C4-2B (cell line): ENCODE results near the gene VPS13D.

Experiments
- CTCF ChIP-seq: fragments of 450-650 bp; conservative IDR thresholded peaks from 2 replicates; pipeline ENCODE4 v1.5.1; 2017; ENCODE audit warnings: mild to moderate bottlenecking
- ZFX ChIP-seq: fragments of 450-650 bp; IDR thresholded peaks from 2 replicates; pipeline ENCODE4 v1.6.1; 2017

- no peak for TF ChIP-seq CTCF
- no peak for TF ChIP-seq ZFX
These were observed 23.6 kb upstream of the VPS13D start for GRCh38 chr1:12206238-12206637.
